DMS153 treated with DMSO at 0.1 percent for 48 hours (cell line): Measurements from ENCODE around the gene ARAP1.

Experiments used
- DNase-seq: peaks from one replicate; lab custom pipeline; 2025; ENCODE audit not compliant: unreplicated experiment; lab: John Stamatoyannopoulos, UW

ARAP1 gene

GRCh38 chr11:72668629-72669347 is 83.4 kb downstream of the ARAP1 start:
- DNase-seq, result no peak

- no peak for DNase-seq
These were observed 86.2 kb downstream of the ARAP1 start for GRCh38 chr11:72665911-72666472.

- no peak for DNase-seq
These were observed 90.2 kb downstream of the ARAP1 start for GRCh38 chr11:72662036-72662435.

GRCh38 chr11:72661486-72661885 is 90.7 kb downstream of the ARAP1 start:
- DNase-seq, result no peak

- DNase-seq, result no peak
These were observed 93.1 kb downstream of the ARAP1 start for GRCh38 chr11:72658989-72659640.

- no peak for DNase-seq
These were observed 94.7 kb downstream of the ARAP1 start for GRCh38 chr11:72657411-72658100.

GRCh38 chr11:72655896-72656464 is 96.2 kb downstream of the ARAP1 start:
- DNase-seq, result no peak

GRCh38 chr11:72655014-72655413 is 97.2 kb downstream of the ARAP1 start:
- no peak for DNase-seq

GRCh38 chr11:72653649-72654048 is 98.6 kb downstream of the ARAP1 start:
- no peak for DNase-seq

GRCh38 chr11:72652873-72653630 is 99.2 kb downstream of the ARAP1 start:
- DNase-seq, result peak; percentile 69

GRCh38 chr11:72652133-72652532 is 100.1 kb downstream of the ARAP1 start:
- DNase-seq, result no peak

GRCh38 chr11:72649215-72649976 is 102.8 kb downstream of the ARAP1 start:
- no peak for DNase-seq

GRCh38 chr11:72648384-72649136 is 103.6 kb downstream of the ARAP1 start:
- no peak for DNase-seq

GRCh38 chr11:72647882-72648281 is 104.3 kb downstream of the ARAP1 start:
- DNase-seq, result no peak

- DNase-seq, result no peak
These were observed 105.7 kb downstream of the ARAP1 start for GRCh38 chr11:72646472-72646871.

GRCh38 chr11:72646024-72646423 is 106.2 kb downstream of the ARAP1 start:
- DNase-seq, result no peak

- DNase-seq, result no peak
These were observed 108.7 kb downstream of the ARAP1 start for GRCh38 chr11:72643547-72643946.

GRCh38 chr11:72642884-72643522 is 109.2 kb downstream of the ARAP1 start:
- peak; percentile 43 for DNase-seq
